GM23338 (cell line): Measurements from ENCODE around the gene KCNMB3. TPM values are rescaled to one million over a fixed set of nuclear protein-coding genes. Genes with fewer than 3 reads are reported as not detected.

Source experiments
- ATAC-seq: fragments of 200-7000 bp; cut with Tn5 transposase; 3 replicates; pipeline ENCODE4 v1.9.1; 2020
- DNase-seq: peaks from one replicate; pipeline ENCODE4 v3.0.0-alpha.2; 2015; ENCODE audit warnings: low spot score
- H2AFZ ChIP-seq: fragments of 200-600 bp; sonication (generic); 2 replicates; pipeline ENCODE4 v1.8.0; 2016; ENCODE audit warnings: antibody characterized with exemption, mild to moderate bottlenecking, moderate library complexity
- H3F3A ChIP-seq: fragments of 200-600 bp; sonication (generic); replicated peaks from 2 replicates; pipeline ENCODE4 v1.8.0; 2017; ENCODE audit warnings: antibody characterized with exemption, mixed run types, low read depth
- H3K27ac ChIP-seq: fragments of 200-600 bp; sonication (generic); 2 replicates; pipeline ENCODE4 v1.6.1; 2016; ENCODE audit warnings: low read depth
- H3K27me3 ChIP-seq: fragments of 200-600 bp; sonication (generic); 2 replicates; pipeline ENCODE4 v1.8.0; 2016; ENCODE audit warnings: mild to moderate bottlenecking, mixed run types, moderate library complexity; ENCODE audit not compliant: insufficient read depth
- H3K36me3 ChIP-seq: fragments of 200-600 bp; sonication (generic); 2 replicates; pipeline ENCODE4 v1.8.0; 2016; ENCODE audit warnings: mild to moderate bottlenecking; ENCODE audit not compliant: insufficient read depth
- H3K4me1 ChIP-seq: fragments of 200-600 bp; sonication (generic); 2 replicates; pipeline ENCODE4 v1.8.0; 2016; ENCODE audit warnings: mild to moderate bottlenecking, moderate library complexity; ENCODE audit not compliant: insufficient read depth
- H3K4me2 ChIP-seq: fragments of 200-600 bp; sonication (generic); 2 replicates; pipeline ENCODE4 v1.7.1; 2017; ENCODE audit warnings: mixed run types
- H3K4me3 ChIP-seq: fragments of 200-600 bp; sonication (generic); 2 replicates; pipeline ENCODE4 v1.6.1; 2016; ENCODE audit warnings: mixed run types
- H3K79me2 ChIP-seq: fragments of 200-600 bp; sonication (generic); replicated peaks from 2 replicates; pipeline ENCODE4 v1.8.0; 2017; ENCODE audit warnings: mild to moderate bottlenecking; ENCODE audit not compliant: insufficient read depth
- H3K9me2 ChIP-seq: fragments of 200-600 bp; sonication (generic); 2 replicates; pipeline ENCODE4 v1.8.0; 2017; ENCODE audit not compliant: insufficient read depth
- H4K20me1 ChIP-seq: fragments of 200-600 bp; sonication (generic); replicated peaks from 2 replicates; pipeline ENCODE4 v1.8.0; 2017; ENCODE audit warnings: mild to moderate bottlenecking; ENCODE audit not compliant: insufficient read depth
- H3K27ac Mint-ChIP-seq: 2 replicates; pipeline ENCODE4 v1.8.0; 2020; ENCODE audit warnings: inconsistent platforms, mild to moderate bottlenecking, moderate library complexity, mixed read lengths
- H3K27me3 Mint-ChIP-seq: 3 replicates; pipeline ENCODE4 v1.8.0; 2022; ENCODE audit warnings: low read depth, mild to moderate bottlenecking, moderate library complexity, mixed read lengths, inconsistent platforms; ENCODE audit not compliant: insufficient read depth, poor library complexity
- H3K36me3 Mint-ChIP-seq: 3 replicates; pipeline ENCODE4 v1.8.0; 2021; ENCODE audit warnings: low read depth, mild to moderate bottlenecking, inconsistent platforms, moderate library complexity, mixed read lengths
- H3K4me1 Mint-ChIP-seq: 3 replicates; pipeline ENCODE4 v1.8.0; 2020; ENCODE audit warnings: mild to moderate bottlenecking, inconsistent platforms, mixed read lengths
- H3K4me3 Mint-ChIP-seq: 3 replicates; pipeline ENCODE4 v1.8.0; 2021; ENCODE audit warnings: moderate library complexity, mild to moderate bottlenecking, inconsistent platforms, mixed read lengths
- H3K9me3 Mint-ChIP-seq: 3 replicates; pipeline ENCODE4 v1.8.0; 2020; ENCODE audit warnings: moderate library complexity, mild to moderate bottlenecking, inconsistent platforms, mixed read lengths
- CREB1 ChIP-seq: fragments of 250-450 bp; sonication (Bioruptor Pico); IDR thresholded peaks from 2 replicates; pipeline ENCODE4 v1.5.0; 2020; ENCODE audit warnings: low read depth, mild to moderate bottlenecking, moderate library complexity
- CTCF ChIP-seq, 2 experiments: fragments of 200-600 bp in 1 of 2; sonication (generic) in 1 of 2; conservative IDR thresholded peaks; 2 replicates each; pipeline versions ENCODE4 v1.5.1 to v1.6.1; 2016 to 2017; ENCODE audit warnings: antibody characterized with exemption in 2 of 2, low read depth in 2 of 2, mild to moderate bottlenecking in 2 of 2, moderate library complexity in 1 of 2
- EZH2 ChIP-seq: fragments of 200-600 bp; sonication (generic); IDR thresholded peaks from one replicate; pipeline ENCODE4 v1.8.0; 2017; ENCODE audit warnings: antibody characterized with exemption, mild to moderate bottlenecking, low read depth; ENCODE audit not compliant: unreplicated experiment
- NANOG ChIP-seq: IDR thresholded peaks from 2 replicates; pipeline ENCODE4 v1.6.1; 2016; ENCODE audit warnings: antibody characterized with exemption, borderline replicate concordance
- REST ChIP-seq: IDR thresholded peaks from one replicate; pipeline ENCODE4 v1.6.1; 2018; ENCODE audit warnings: antibody characterized with exemption; ENCODE audit not compliant: unreplicated experiment
- STAT1 ChIP-seq: IDR thresholded peaks from one replicate; pipeline ENCODE4 v1.6.1; 2016; ENCODE audit warnings: antibody characterized with exemption; ENCODE audit not compliant: unreplicated experiment
- ZNF114 ChIP-seq: fragments of 250-450 bp; sonication (Bioruptor Pico); IDR thresholded peaks from 2 replicates; pipeline ENCODE4 v1.5.0; 2020; ENCODE audit warnings: mild to moderate bottlenecking, moderate library complexity
- ZNF462 ChIP-seq: fragments of 250-450 bp; sonication (Bioruptor Pico); IDR thresholded peaks from 2 replicates; pipeline ENCODE4 v1.5.0; 2020; ENCODE audit warnings: mild to moderate bottlenecking, moderate library complexity
- polyA plus RNA-seq: library from polyadenylated mRNA; unstranded; fragments of >200 nt; fragmentation: Nextera tagmentation; extraction: Ambion mirVana; gene quantifications from 2 replicates; pipeline ENCODE4 v1.2.1, GENCODE V29; 2016
- total RNA-seq: library from RNA; depleted of rRNA; stranded (reverse); fragments of >200 nt; shearing (Covaris generic); gene quantifications from 2 replicates; pipeline ENCODE4 v1.2.3, GENCODE V29; 2014

Gene KCNMB3
- total and polyA plus RNA-seq, 2 experiments from 2014 or later = 1.3 to 3.8 TPM

GRCh38 chr3:179234199-179234598 lies 16.7 kb downstream of the KCNMB3 start (continued):
- TF ChIP-seq STAT1 (no peak), REST (no peak)

- H2AFZ ChIP-seq = no peak overlapping the region
- H3K27me3 ChIP-seq = no peaks in the 10 kb centered on the region
- H3K36me3 ChIP-seq = peaks cover 7% of the 10 kb centered on the region; the same call in 1 of the 2 replicates
- no peak for DNase-seq
- H3K4me1 ChIP-seq = peaks cover 19% of the 10 kb centered on the region
- no peak overlapping the region for H3K4me2 ChIP-seq
- no peaks in the 10 kb centered on the region for H3F3A ChIP-seq
- H3K9me3 Mint-ChIP-seq = no peaks in the 10 kb centered on the region
- H3K4me1 Mint-ChIP-seq = peaks cover 16% of the 10 kb centered on the region
- no peak overlapping the region for H3K27ac Mint-ChIP-seq
- H3K4me3 ChIP-seq = no peak overlapping the region
- H3K79me2 ChIP-seq = no peaks in the 10 kb centered on the region
- H3K9me2 ChIP-seq = no peaks in the 10 kb centered on the region
- H3K4me3 Mint-ChIP-seq = no peak overlapping the region
- H3K27me3 Mint-ChIP-seq = no peaks in the 10 kb centered on the region
- peaks cover 16% of the 10 kb centered on the region for H3K36me3 Mint-ChIP-seq
- ATAC-seq = no peak
- H4K20me1 ChIP-seq = no peaks in the 10 kb centered on the region
- H3K27ac ChIP-seq = no peak overlapping the region
- TF ChIP-seq CREB1 (CRISPR knock-in tag) = no peak
- TF ChIP-seq CTCF (conservative IDR thresholded peaks at IDR 0.05; ENCODE audit: low read depth in 2 of 2) = no peak
- no peak for TF ChIP-seq REST
- no peak for TF ChIP-seq NANOG
- no peak for TF ChIP-seq ZNF114
- TF ChIP-seq ZNF462 (CRISPR knock-in tag) = no peak
- no peak for TF ChIP-seq EZH2
- no peak for TF ChIP-seq STAT1
Measured at GRCh38 chr3:179233043-179233442, 17.9 kb downstream of the KCNMB3 start.
